ENCODE results near the gene FOXC1.

FOXC1 gene

GRCh38 chr6:1591243-1591642 lies 18.5 kb upstream of the FOXC1 start:
- TF ChIP-seq CTCF (IDR thresholded peaks at IDR 0.05; ENCODE audit: insufficient read depth, low read length) (no peak), POLR2AphosphoS5 (IDR thresholded peaks at IDR 0.05; ENCODE audit: low read depth) (no peak)
- no peak overlapping the region for H3K27ac ChIP-seq (replicated peaks)

GRCh38 chr6:1591926-1592325 lies 17.8 kb upstream of the FOXC1 start:
- Histone ChIP-seq H3K27ac (replicated peaks) (no peak overlapping the region), H3K4me3 (replicated peaks; ENCODE audit: insufficient read depth, low read length) (no peak overlapping the region), H3K27me3 (ENCODE audit: insufficient read depth, poor library complexity, severe bottlenecking) (peaks cover 30% of the 10 kb centered on the region)
- no peak for TF ChIP-seq REST (IDR thresholded peaks at IDR 0.05; ENCODE audit: insufficient replicate concordance, low read depth)
- TF ChIP-seq SPI1 (IDR thresholded peaks at IDR 0.05; ENCODE audit: borderline replicate concordance, low read depth), result no peak
- no peak for TF ChIP-seq POLR2AphosphoS5 (IDR thresholded peaks at IDR 0.05; ENCODE audit: low read depth)
- no peak for TF ChIP-seq GABPA (IDR thresholded peaks at IDR 0.05; ENCODE audit: low read depth)
- TF ChIP-seq CTCF (IDR thresholded peaks at IDR 0.05; ENCODE audit: insufficient read depth, low read length), result no peak
- DNase-seq (ENCODE audit: low read depth in 1 of 2, low spot score in 1 of 2), result no peak

More at GRCh38 chr6:1591243-1591642, 18.5 kb upstream of the FOXC1 start:
- H3K4me3 ChIP-seq (replicated peaks; ENCODE audit: insufficient read depth, low read length), result no peak overlapping the region
- H3K27me3 ChIP-seq (ENCODE audit: insufficient read depth, poor library complexity, severe bottlenecking), result peaks cover 26% of the 10 kb centered on the region
- no peak for DNase-seq (ENCODE audit: low read depth in 1 of 2, low spot score in 1 of 2)

- TF ChIP-seq SPI1 (IDR thresholded peaks at IDR 0.05; ENCODE audit: borderline replicate concordance, low read depth) (no peak), REST (IDR thresholded peaks at IDR 0.05; ENCODE audit: insufficient replicate concordance, low read depth) (no peak), CTCF (IDR thresholded peaks at IDR 0.05; ENCODE audit: insufficient read depth, low read length) (no peak), GABPA (IDR thresholded peaks at IDR 0.05; ENCODE audit: low read depth) (no peak), POLR2AphosphoS5 (IDR thresholded peaks at IDR 0.05; ENCODE audit: low read depth) (no peak)
- Histone ChIP-seq H3K27ac (replicated peaks) (no peak overlapping the region), H3K4me3 (replicated peaks; ENCODE audit: insufficient read depth, low read length) (no peak overlapping the region), H3K27me3 (ENCODE audit: insufficient read depth, poor library complexity, severe bottlenecking) (peaks cover 31% of the 10 kb centered on the region)
- DNase-seq (ENCODE audit: low read depth in 1 of 2, low spot score in 1 of 2), result no peak
Observed at GRCh38 chr6:1592852-1593251, 16.9 kb upstream of the FOXC1 start.

GRCh38 chr6:1593286-1593957 lies 16.3 kb upstream of the FOXC1 start:
- Histone ChIP-seq H3K27ac (replicated peaks) (no peak overlapping the region), H3K27me3 (ENCODE audit: insufficient read depth, poor library complexity, severe bottlenecking) (peaks cover 37% of the 10 kb centered on the region), H3K4me3 (replicated peaks; ENCODE audit: insufficient read depth, low read length) (no peak overlapping the region)
- no peak for DNase-seq (ENCODE audit: low read depth in 1 of 2, low spot score in 1 of 2)
- TF ChIP-seq SPI1 (IDR thresholded peaks at IDR 0.05; ENCODE audit: borderline replicate concordance, low read depth), result no peak
- TF ChIP-seq POLR2AphosphoS5 (IDR thresholded peaks at IDR 0.05; ENCODE audit: low read depth), result no peak
- no peak for TF ChIP-seq REST (IDR thresholded peaks at IDR 0.05; ENCODE audit: insufficient replicate concordance, low read depth)
- no peak for TF ChIP-seq GABPA (IDR thresholded peaks at IDR 0.05; ENCODE audit: low read depth)
